Neural progenitor cell (in vitro differentiated cells): ENCODE measurements around the gene BRCC3. TPM values are rescaled to one million over a fixed set of nuclear protein-coding genes. Genes with fewer than 3 reads are reported as not detected.

Experiments
- DNase-seq: peaks from one replicate; pipeline ENCODE4 v3.0.0-alpha.2; 2016; ENCODE audit warnings: low spot score
- H2AFZ ChIP-seq: fragments of 200-600 bp; sonication (generic); replicated peaks from 2 replicates; pipeline ENCODE4 v1.6.1; 2016; ENCODE audit warnings: antibody characterized with exemption
- H3F3A ChIP-seq: fragments of 200-600 bp; sonication (generic); 2 replicates; pipeline ENCODE4 v1.6.1; 2016; ENCODE audit warnings: antibody characterized with exemption, low read depth
- H3K27ac ChIP-seq: fragments of 200-600 bp; sonication (generic); 2 replicates; pipeline ENCODE4 v1.5.1; 2016; ENCODE audit warnings: mild to moderate bottlenecking
- H3K27me3 ChIP-seq: fragments of 200-600 bp; sonication (generic); 2 replicates; pipeline ENCODE4 v1.6.1; 2016; ENCODE audit warnings: mild to moderate bottlenecking, moderate library complexity
- H3K36me3 ChIP-seq: fragments of 200-600 bp; sonication (generic); 2 replicates; pipeline ENCODE4 v1.5.1; 2016
- H3K4me1 ChIP-seq: fragments of 200-600 bp; sonication (generic); 2 replicates; pipeline ENCODE4 v1.6.1; 2016; ENCODE audit warnings: mixed run types
- H3K4me2 ChIP-seq: fragments of 200-600 bp; sonication (generic); 2 replicates; pipeline ENCODE4 v1.6.1; 2016
- H3K4me3 ChIP-seq: fragments of 200-600 bp; sonication (generic); 2 replicates; pipeline ENCODE4 v1.5.1; 2016
- H3K79me2 ChIP-seq: fragments of 200-600 bp; sonication (generic); 2 replicates; pipeline ENCODE4 v1.6.1; 2016; ENCODE audit warnings: low read depth
- H3K9ac ChIP-seq: fragments of 200-600 bp; sonication (generic); 2 replicates; pipeline ENCODE4 v1.6.1; 2016
- H3K9me3 ChIP-seq: fragments of 200-600 bp; sonication (generic); 2 replicates; pipeline ENCODE4 v1.5.1; 2016; ENCODE audit warnings: low read depth
- H4K20me1 ChIP-seq: fragments of 200-600 bp; sonication (generic); 2 replicates; pipeline ENCODE4 v1.6.1; 2016; ENCODE audit warnings: low read depth
- H3K27ac Mint-ChIP-seq: 3 replicates; pipeline ENCODE4 v1.8.0; 2021; ENCODE audit warnings: mixed read lengths
- H3K27me3 Mint-ChIP-seq: 2 replicates; pipeline ENCODE4 v1.8.0; 2022; ENCODE audit warnings: low read depth, mild to moderate bottlenecking, inconsistent platforms, moderate library complexity, mixed read lengths; ENCODE audit not compliant: insufficient read depth
- H3K36me3 Mint-ChIP-seq: 3 replicates; pipeline ENCODE4 v1.8.0; 2021; ENCODE audit warnings: mixed read lengths
- H3K4me1 Mint-ChIP-seq: 3 replicates; pipeline ENCODE4 v1.8.0; 2021; ENCODE audit warnings: mixed read lengths
- H3K4me3 Mint-ChIP-seq: 3 replicates; pipeline ENCODE4 v1.8.0; 2021; ENCODE audit warnings: mild to moderate bottlenecking, moderate library complexity, mixed read lengths
- H3K9me3 Mint-ChIP-seq: 3 replicates; pipeline ENCODE4 v1.8.0; 2020; ENCODE audit warnings: mixed read lengths
- CTCF ChIP-seq: fragments of 200-600 bp; sonication (generic); IDR thresholded peaks from 2 replicates; pipeline ENCODE4 v1.5.1; 2017; ENCODE audit warnings: antibody characterized with exemption, mild to moderate bottlenecking
- EZH2 ChIP-seq: fragments of 200-600 bp; sonication (generic); IDR thresholded peaks from 2 replicates; pipeline ENCODE4 v1.6.1; 2017; ENCODE audit warnings: antibody characterized with exemption, mild to moderate bottlenecking, moderate library complexity
- EZH2phosphoT487 ChIP-seq: fragments of 200-600 bp; sonication (generic); IDR thresholded peaks from 2 replicates; pipeline ENCODE4 v1.6.1; 2017; ENCODE audit warnings: antibody characterized with exemption
- total RNA-seq: library from RNA; depleted of rRNA; stranded (reverse); fragments of >200 nt; gene quantifications from 2 replicates; pipeline ENCODE4 v1.2.3, GENCODE V29; 2015; ENCODE audit warnings: low replicate concordance

BRCC3 gene
- total RNA-seq, 1 donor from 2014 or later = 18.9 TPM

- Mint-ChIP-seq H3K27me3 (peaks cover 2% of the 10 kb centered on the region), H3K9me3 (peaks cover 46% of the 10 kb centered on the region), H3K4me3 (no peak overlapping the region), H3K4me1 (no peaks in the 10 kb centered on the region), H3K36me3 (peaks cover 31% of the 10 kb centered on the region), H3K27ac (no peak overlapping the region)
- Histone ChIP-seq H3K4me1 (no peaks in the 10 kb centered on the region), H3K4me3 (no peak overlapping the region), H3F3A (no peaks in the 10 kb centered on the region), H3K4me2 (no peak overlapping the region), H3K79me2 (no peaks in the 10 kb centered on the region), H4K20me1 (no peaks in the 10 kb centered on the region), H3K27ac (no peak overlapping the region), H3K9ac (no peak overlapping the region), H3K27me3 (no peaks in the 10 kb centered on the region), H3K36me3 (peaks cover 6% of the 10 kb centered on the region), H2AFZ (no peak overlapping the region), H3K9me3 (peaks cover 32% of the 10 kb centered on the region)
- DNase-seq = no peak
- no peak for TF ChIP-seq CTCF
- no peak for TF ChIP-seq EZH2
- TF ChIP-seq EZH2phosphoT487 = no peak
These were observed 35.6 kb upstream of the BRCC3 start for GRCh38 chrX:155035688-155036087.

GRCh38 chrX:155046129-155046810 lies 25.0 kb upstream of the BRCC3 start:
- Mint-ChIP-seq H3K4me3 (no peak overlapping the region), H3K27me3 (no peaks in the 10 kb centered on the region), H3K4me1 (no peaks in the 10 kb centered on the region), H3K36me3 (peaks cover 7% of the 10 kb centered on the region), H3K9me3 (peaks cover 2% of the 10 kb centered on the region), H3K27ac (no peak overlapping the region)
- no peak overlapping the region for H3K4me3 ChIP-seq
- H3K27me3 ChIP-seq = no peaks in the 10 kb centered on the region
- H3K9me3 ChIP-seq = no peaks in the 10 kb centered on the region
- H3K36me3 ChIP-seq = no peaks in the 10 kb centered on the region
- TF ChIP-seq EZH2phosphoT487 (no peak), CTCF (no peak), EZH2 (no peak)
- no peak overlapping the region for H3K4me2 ChIP-seq
- H3F3A ChIP-seq = no peaks in the 10 kb centered on the region
- no peak overlapping the region for H2AFZ ChIP-seq
- H3K79me2 ChIP-seq = no peaks in the 10 kb centered on the region
- no peak overlapping the region for H3K9ac ChIP-seq
- no peak overlapping the region for H3K27ac ChIP-seq
- H4K20me1 ChIP-seq = no peaks in the 10 kb centered on the region
- DNase-seq = no peak
- H3K4me1 ChIP-seq = no peaks in the 10 kb centered on the region

GRCh38 chrX:155046811-155047528 lies 24.3 kb upstream of the BRCC3 start:
- no peak overlapping the region for H2AFZ ChIP-seq
- no peak for DNase-seq
- H3K27me3 Mint-ChIP-seq = peaks cover 2% of the 10 kb centered on the region

More at GRCh38 chrX:155046811-155047528, 24.3 kb upstream of the BRCC3 start:
- Mint-ChIP-seq H3K27ac (no peak overlapping the region), H3K9me3 (peaks cover 2% of the 10 kb centered on the region), H3K4me3 (no peak overlapping the region), H3K36me3 (peaks cover 7% of the 10 kb centered on the region), H3K4me1 (no peaks in the 10 kb centered on the region)
- H3K4me2 ChIP-seq = no peak overlapping the region
- no peak overlapping the region for H3K27ac ChIP-seq
- no peak overlapping the region for H3K4me3 ChIP-seq
- no peaks in the 10 kb centered on the region for H3K27me3 ChIP-seq
- H3F3A ChIP-seq = no peaks in the 10 kb centered on the region
- no peak for TF ChIP-seq EZH2
- no peak for TF ChIP-seq CTCF
- no peak for TF ChIP-seq EZH2phosphoT487
- H3K4me1 ChIP-seq = no peaks in the 10 kb centered on the region
- H3K79me2 ChIP-seq = no peaks in the 10 kb centered on the region
- no peaks in the 10 kb centered on the region for H3K36me3 ChIP-seq
- no peaks in the 10 kb centered on the region for H4K20me1 ChIP-seq
- H3K9me3 ChIP-seq = no peaks in the 10 kb centered on the region
- H3K9ac ChIP-seq = no peak overlapping the region
